Endothelial cell (in vitro differentiated cells): ENCODE measurements around the gene CST6. TPM values are rescaled to one million over a fixed set of nuclear protein-coding genes. Genes with fewer than 3 reads are reported as not detected.
"Not testable (repeated sequence)": the region's sequence is repeated elsewhere in the genome, so short reads cannot be mapped to it uniquely, and the experiment has no call there.

Experiments used
- DNase-seq: peaks from one replicate; pipeline ENCODE4 v3.0.0; 2021; ENCODE audit warnings: low spot score
- H3K27ac Mint-ChIP-seq: one replicate; pipeline ENCODE4 v1.8.0; 2021; ENCODE audit warnings: mixed read lengths, inconsistent platforms; ENCODE audit not compliant: unreplicated experiment
- H3K27me3 Mint-ChIP-seq: one replicate; pipeline ENCODE4 v1.8.0; 2021; ENCODE audit warnings: mild to moderate bottlenecking, moderate library complexity, mixed read lengths, inconsistent platforms; ENCODE audit not compliant: unreplicated experiment
- H3K36me3 Mint-ChIP-seq: one replicate; pipeline ENCODE4 v1.8.0; 2021; ENCODE audit warnings: mild to moderate bottlenecking, low read depth, mixed read lengths, inconsistent platforms; ENCODE audit not compliant: unreplicated experiment
- H3K4me1 Mint-ChIP-seq: one replicate; pipeline ENCODE4 v1.8.0; 2021; ENCODE audit warnings: mild to moderate bottlenecking, mixed read lengths, inconsistent platforms; ENCODE audit not compliant: unreplicated experiment
- H3K4me3 Mint-ChIP-seq: one replicate; pipeline ENCODE4 v1.8.0; 2021; ENCODE audit warnings: mild to moderate bottlenecking, mixed read lengths, inconsistent platforms; ENCODE audit not compliant: unreplicated experiment
- H3K9me3 Mint-ChIP-seq: one replicate; pipeline ENCODE4 v1.8.0; 2021; ENCODE audit warnings: mixed read lengths, inconsistent platforms; ENCODE audit not compliant: unreplicated experiment
- CTCF ChIP-seq: fragments of 200-600 bp; sonication (generic); IDR thresholded peaks from one replicate; pipeline ENCODE4 v1.5.0; 2021; ENCODE audit warnings: antibody characterized with exemption; ENCODE audit not compliant: unreplicated experiment
- total RNA-seq: library from RNA; stranded (reverse); fragmentation: NEBNext Ultra II Directional; extraction: Animal tissue kit (Norgen Biotek cat#: 25700); gene quantifications from one replicate; pipeline ENCODE4 v1.2.1, GENCODE V29; 2021; ENCODE audit not compliant: unreplicated experiment

The CST6 gene
- total RNA-seq, 1 donor from 2014 or later: not detected

- Mint-ChIP-seq H3K36me3 (no peaks in the 10 kb centered on the region), H3K4me1 (peaks cover 2% of the 10 kb centered on the region), H3K27ac (no peak overlapping the region), H3K4me3 (no peak overlapping the region), H3K27me3 (peaks cover 14% of the 10 kb centered on the region), H3K9me3 (no peaks in the 10 kb centered on the region)
- no peak for DNase-seq
- TF ChIP-seq CTCF: no peak
Observed at GRCh38 chr11:66020618-66021357, 9.0 kb downstream of the CST6 start.

DNA sequence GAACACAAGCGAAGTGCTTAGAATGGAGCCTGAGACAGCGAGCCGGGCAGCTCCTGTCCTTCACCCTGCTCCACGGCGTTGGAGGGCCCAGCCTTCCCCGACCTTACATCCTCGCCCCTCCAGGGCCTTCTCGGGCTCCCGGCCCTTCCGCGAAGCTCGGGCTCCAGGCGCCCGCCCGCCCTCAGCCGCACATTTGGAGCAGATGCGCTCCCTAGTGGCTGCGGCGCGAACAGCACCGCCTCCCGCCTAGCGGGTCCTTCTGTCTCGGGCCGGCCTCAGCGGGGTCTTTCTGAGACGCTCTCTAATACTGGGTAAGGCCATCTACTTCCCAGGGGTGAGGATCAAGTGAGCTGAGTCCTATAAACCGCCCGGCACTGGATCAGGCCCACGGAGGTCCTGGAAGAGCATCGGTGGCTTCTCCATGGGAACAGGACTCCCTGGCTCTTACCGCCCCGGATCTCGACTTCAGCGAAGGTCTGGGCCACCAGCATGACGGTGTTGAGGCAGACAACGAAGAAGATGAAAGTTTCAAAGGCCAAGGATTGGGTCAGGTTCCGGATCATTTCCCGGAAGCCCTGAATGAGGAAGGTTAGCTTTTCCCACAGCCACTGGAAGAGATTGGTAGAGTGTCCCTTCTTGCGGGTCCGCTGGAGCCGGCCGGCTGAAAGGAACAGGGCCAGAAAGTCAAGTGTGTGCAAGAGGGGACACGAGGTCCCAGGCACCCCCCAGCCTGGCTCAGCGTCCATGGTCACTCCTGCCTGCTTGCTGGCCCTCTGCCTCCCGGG lies 10.8 kb downstream of the CST6 start:
- Mint-ChIP-seq H3K4me3 (no peak overlapping the region), H3K27me3 (peaks cover 13% of the 10 kb centered on the region), H3K4me1 (peaks cover 2% of the 10 kb centered on the region), H3K36me3 (no peaks in the 10 kb centered on the region), H3K9me3 (no peaks in the 10 kb centered on the region), H3K27ac (peak overlapping the region; percentile 12)
- peak; percentile 94 for DNase-seq
- TF ChIP-seq CTCF: peak; percentile 94

DNA sequence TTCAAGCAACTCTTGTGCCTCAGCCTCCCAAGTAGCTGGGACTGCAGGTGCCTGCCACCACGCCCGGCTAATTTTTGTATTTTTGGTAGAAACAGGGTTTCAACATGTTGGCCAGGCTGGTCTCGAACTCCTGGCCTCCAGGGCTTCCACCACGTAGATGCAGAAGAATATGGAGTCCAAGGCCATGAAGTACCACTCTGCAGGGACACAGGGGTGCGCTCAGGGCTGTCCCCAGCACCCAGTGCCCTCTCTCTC lies 11.3 kb downstream of the CST6 start:
- H3K9me3 Mint-ChIP-seq, H3K27ac Mint-ChIP-seq, H3K4me1 Mint-ChIP-seq, H3K36me3 Mint-ChIP-seq, DNase-seq, H3K4me3 Mint-ChIP-seq: not testable (repeated sequence)
- H3K27me3 Mint-ChIP-seq: peaks cover 17% of the 10 kb centered on the region

DNA sequence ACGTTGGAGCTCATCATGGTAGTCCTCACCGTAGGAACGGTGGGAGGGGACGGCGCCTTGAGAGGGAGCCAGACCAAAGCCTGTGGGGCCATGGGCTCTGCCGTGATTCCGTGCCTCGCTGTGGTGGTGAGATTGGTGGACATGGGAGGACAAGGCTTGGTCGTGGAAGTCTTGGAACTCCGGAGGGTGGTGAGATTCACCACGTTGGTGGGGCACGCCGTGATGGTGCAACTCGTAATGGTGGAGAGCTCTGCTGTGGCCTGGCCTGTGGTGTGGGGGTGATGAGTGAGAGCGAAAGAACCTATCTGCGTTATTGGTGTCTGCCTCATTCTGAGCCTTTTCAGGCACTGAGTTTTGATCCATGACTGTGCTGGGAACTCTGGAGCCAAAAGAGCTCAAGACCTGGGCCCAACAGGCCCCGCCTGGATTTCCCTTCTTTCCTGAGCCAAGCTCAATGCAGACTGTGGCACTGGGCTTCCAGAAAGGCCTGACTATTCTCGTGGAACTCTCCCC lies 14.3 kb downstream of the CST6 start, which contains the start of gene CATSPER1:
Gene CATSPER1, minus strand, starts transcription at position 463 of the 513 bp plus-strand sequence. Its CDS starts 100 bp downstream, at position 363.
- DNase-seq: no peak
- Mint-ChIP-seq H3K4me3 (no peak within 1 kb of the TSS), H3K4me1 (peaks cover 2% of the 10 kb centered on the region), H3K9me3 (no peaks in the 10 kb centered on the region), H3K27me3 (peaks cover 16% of the 10 kb centered on the region), H3K36me3 (no peaks in the 10 kb centered on the region), H3K27ac (no peak within 1 kb of the TSS)
- no peak for TF ChIP-seq CTCF

DNA sequence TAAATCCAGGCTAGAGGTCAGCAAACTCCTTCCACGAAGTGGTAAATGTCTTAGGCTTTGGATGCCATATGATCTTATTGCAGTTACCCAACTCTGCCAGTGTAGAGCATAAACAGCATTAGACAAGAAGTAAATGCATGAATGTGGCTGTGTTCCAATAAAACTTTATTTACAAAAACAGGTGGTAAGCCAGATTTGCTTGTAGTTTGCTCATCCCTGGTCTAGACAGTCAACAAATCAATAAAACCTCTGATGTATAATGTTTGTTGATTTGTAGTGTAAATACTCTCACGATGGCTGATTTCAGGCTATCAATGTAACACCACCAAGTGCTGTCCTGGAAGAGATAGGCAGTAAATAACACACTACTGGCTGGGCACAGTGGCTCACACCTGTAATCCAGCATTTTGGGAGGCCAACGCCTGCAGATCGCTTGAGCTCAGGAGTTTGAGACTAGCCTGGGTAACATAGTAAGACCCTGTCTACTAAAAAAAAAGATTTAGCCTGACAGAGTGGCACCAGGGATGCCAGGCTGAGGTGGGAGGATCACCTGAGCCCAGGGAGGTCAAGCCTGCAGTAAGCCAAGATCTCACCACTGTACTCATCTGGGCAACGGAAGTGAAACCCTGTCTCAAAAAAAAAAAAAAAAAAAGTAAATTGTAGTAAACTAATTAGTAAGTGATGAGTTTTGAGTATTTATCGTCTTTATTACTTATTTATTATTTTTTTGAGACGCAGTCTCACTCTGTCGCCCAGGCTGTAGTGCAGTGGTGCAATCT lies 21.3 kb downstream of the CST6 start:
- no peaks in the 10 kb centered on the region for H3K9me3 Mint-ChIP-seq
- H3K36me3 Mint-ChIP-seq: no peaks in the 10 kb centered on the region
- no peak overlapping the region for H3K27ac Mint-ChIP-seq
- peaks cover 7% of the 10 kb centered on the region for H3K27me3 Mint-ChIP-seq
- no peak overlapping the region for H3K4me3 Mint-ChIP-seq
- no peak for TF ChIP-seq CTCF
- DNase-seq: no peak
- no peaks in the 10 kb centered on the region for H3K4me1 Mint-ChIP-seq
